Femur (tissue), 1 donor: ENCODE measurements around the gene GKN1.
"Not testable (repeated sequence)": the region's sequence is repeated elsewhere in the genome, so short reads cannot be mapped to it uniquely, and the experiment has no call there.

ENCODE experiments used
- DNase-seq: peaks from one replicate; pipeline ENCODE4 v3.0.0-alpha.2; 2017

GKN1 gene, protein sequence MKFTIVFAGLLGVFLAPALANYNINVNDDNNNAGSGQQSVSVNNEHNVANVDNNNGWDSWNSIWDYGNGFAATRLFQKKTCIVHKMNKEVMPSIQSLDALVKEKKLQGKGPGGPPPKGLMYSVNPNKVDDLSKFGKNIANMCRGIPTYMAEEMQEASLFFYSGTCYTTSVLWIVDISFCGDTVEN

DNA sequence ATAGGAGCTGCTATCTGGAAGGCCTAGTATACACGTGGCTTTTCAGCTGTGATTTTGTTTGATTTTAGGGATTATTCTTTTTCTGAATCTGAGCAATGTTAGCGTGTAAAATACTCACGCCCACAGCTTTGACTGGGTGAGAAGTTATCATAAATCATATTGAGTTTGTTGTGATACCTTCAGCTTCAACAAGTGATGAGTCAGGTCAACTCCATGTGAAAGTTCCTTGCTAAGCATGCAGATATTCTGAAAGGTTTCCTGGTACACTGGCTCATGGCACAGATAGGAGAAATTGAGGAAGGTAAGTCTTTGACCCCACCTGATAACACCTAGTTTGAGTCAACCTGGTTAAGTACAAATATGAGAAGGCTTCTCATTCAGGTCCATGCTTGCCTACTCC is at the start of gene GKN1:
Gene GKN1 (plus strand): TSS at position 386 of the 400 bp plus-strand sequence. CDS start 42 bp downstream, outside the sequence.
- no peak for DNase-seq

DNA sequence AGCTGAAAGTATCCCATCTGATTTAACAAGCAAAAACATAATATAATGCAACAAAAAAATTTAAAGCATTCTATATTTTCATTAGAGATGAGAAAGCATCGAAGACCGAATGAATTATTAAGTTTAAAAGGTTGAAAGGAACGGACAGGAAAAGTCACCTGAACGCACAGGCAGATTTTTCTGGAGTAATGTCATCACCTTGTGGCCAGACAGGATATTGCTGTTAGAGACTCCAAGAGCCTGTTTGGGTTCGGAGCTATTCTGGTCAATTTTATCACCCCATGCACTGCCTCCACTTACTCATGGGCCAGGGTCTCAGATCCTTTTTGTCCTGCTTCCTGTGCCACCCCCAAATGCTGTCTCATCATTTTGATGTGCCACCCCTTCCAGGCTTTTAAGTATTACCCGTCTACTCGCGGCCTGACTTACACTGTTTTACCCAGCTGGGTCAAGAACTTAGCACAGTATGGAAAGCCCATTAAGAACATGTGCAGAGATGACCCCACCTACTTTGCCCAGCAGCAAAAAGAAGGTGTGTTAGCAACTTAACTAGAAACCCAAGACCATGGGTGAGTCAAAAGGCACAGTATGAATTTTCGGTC is 49.0 kb upstream of the GKN1 start:
- DNase-seq, result no peak

DNA sequence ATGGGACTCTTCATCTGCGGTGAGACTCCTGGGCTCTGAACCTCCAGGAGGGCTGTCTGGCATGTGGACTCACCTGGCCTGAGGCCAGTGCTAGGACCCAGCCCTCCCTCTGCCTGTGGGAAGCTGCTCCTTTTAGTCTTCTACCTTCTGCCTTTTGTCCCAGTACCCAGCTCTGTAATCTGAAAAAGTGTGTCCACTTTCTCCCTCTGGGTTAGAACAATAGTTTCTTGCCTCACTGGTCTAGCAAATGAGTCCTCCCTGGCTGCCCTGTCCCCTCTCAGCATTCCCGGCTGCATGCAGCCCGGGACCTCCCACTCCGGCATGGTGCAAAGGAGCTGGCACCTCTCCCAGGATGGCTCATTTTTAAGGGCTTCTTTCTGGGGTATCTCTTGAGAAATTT is 47.6 kb upstream of the GKN1 start:
- no peak for DNase-seq

DNA sequence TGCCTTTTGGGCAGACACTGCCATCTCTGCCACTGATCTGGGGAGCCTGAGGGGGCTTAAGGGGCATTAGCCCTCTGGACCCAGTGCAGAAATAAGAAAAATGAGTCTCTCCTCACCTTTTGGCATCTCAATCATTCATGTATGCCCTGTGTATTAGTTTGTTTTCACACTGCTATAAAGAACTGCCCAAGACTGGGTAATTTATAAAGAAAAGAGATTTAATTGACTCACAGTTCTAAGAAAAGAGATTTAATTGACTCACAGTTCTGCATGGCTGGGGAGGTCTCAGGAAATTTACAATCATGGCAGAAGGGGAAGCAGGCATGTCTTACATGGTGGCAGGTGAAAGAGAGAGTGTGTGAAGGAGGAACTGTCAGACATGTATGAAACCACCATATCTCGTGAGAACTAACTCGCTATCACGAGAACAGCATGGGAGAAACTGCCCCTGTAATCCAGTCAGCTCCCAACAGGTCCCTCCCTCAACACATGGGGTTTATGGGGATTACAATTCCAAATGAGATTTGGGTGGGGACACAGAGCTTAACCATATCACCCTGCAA is 43.2 kb upstream of the GKN1 start:
- DNase-seq, result no peak

DNA sequence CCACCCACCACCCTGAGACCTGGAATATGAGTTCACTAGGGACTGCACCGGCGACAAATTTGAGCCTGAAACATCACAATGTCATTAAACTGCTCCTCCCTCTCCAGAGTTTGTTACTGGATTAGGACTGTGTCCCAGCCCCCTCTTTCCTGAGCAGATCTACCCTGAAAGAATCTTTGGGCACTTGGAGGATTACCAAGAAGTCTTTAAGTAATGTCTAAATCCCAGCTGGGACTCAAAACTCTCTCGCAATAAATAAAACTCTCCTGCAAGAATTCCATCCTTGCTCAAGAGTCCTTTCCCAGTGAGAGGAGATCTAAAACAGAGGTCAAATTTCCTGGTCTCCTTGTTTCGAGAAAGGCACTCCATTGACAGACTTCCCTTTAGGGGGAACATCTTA is 42.6 kb upstream of the GKN1 start:
- no peak for DNase-seq

DNA sequence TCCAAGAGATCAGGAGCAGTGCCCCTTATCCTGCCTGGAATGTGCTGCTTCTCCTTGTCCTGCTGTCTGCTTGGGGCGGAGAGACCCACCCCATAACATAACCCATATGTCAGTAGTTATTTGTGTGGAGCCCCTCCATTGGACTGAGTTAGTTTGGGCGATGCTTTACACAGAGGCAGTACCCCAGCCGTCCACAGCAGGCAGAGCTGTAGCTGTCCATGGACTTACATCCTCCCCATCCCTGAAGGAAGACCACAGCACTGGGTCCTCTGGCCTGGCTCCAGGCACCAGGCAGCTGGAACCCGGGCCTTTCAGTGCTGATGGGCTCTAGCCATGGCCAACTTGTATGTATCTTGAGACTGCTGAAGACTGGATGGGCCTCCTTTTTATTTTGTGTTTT is 42.0 kb upstream of the GKN1 start:
- no peak for DNase-seq

DNA sequence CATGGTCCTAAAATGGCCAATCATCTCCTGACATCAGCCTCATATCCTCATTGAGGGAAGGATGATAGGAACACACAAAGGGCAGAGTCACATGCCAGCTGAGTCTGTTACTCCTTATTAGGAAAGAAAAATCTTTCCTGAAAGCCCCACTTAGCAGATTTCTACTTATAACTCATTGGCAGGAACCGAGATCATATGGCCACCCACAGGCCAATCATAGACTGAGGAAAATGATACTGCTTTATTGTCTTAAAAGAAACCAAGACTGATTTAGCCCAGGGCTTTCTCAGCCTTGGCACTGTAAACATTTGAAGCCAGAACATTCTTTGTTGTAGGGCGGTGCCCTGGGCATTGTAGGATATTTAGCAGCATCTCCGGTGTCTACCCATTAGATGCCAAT is 40.4 kb upstream of the GKN1 start:
- DNase-seq, result no peak

DNA sequence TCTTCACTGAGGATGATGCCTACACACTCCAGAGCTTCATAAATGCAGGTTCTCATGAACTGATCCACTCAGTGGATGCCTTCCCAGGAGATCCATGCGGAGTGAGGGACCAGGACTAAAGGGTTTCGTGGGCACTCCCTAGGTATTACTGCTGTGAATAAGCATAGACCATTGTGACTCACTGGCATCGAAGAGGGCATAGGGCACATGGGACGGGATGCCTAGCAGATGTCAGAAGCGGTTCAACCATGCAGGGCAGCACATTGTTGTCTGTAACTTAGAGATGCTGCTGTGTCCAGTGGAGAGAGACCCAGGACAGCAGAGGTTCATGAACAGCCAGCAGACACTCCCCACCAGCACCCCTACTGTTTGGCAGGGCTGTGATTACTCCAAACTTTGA is 39.0 kb upstream of the GKN1 start:
- no peak for DNase-seq

DNA sequence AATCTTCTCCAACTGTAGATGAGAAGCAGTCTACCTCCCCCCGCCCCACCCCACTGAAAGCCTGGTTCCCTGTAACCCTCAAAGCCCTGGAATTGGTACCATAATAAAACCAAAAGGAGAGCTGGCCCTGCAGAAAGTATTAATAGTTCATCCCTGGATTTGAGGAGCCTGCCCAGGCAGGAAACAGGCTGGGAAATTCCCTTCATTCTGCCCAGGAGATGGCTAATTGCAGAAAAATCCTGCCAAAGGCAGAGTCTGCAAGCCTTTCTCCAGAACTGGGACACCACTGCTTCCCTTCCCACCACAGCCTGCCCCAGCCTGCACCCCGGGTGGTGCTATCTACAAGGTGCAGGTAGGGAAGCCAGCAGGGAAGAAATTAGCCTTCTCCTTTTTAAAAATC is 38.0 kb upstream of the GKN1 start:
- DNase-seq, result no peak

DNA sequence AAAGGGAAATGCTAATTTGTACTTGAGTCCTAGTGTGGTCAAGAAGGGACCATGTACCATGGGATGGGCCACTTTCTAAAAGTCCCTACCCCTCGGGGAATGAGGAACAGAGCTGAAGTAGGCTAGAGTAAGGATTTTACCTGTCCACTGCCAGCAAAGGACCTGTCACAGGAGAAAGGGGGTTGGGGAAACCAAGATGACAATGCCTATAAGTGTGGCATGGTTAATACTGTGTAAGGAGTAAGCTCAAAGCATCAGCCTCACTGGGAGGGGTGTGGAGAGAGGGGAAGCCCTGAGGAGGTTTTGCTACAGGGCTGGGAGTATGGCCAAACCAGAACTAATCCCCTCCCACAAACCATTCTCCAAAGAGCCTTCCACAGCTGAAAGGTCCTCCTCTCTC is 37.5 kb upstream of the GKN1 start:
- no peak for DNase-seq

DNA sequence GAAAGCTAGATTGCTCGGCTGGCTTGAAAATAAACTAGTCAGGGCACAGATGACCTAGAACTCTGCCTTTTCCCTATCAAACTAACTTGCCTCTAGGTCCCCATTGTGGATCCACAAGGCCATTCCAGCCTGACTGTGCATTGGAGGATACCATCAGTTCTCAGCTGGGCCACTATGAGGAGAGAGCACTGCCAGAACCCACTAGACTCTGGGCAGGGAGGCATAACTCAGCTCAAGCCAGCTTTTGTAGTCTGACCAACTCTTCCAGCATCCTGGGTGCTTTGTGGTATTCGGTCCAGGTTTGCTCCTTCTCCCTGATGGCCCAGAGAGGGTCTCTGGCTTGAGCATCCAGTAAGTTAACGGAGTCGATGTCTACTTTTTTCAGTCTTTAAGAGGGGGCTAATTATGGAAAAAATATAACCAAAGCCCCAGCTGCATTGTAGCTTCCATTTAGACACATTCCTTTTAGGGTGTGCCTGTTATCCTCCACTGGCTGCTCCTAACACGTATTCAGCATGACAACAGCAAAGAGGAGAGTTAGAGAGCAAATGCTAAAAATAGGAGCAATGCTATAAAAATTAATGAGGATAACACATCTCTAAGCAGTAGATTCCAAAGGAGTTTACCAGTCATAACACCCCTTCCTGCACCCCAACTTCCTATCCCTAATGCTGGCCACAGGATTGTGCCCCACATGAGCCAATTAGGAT is 36.9 kb upstream of the GKN1 start:
- no peak for DNase-seq

DNA sequence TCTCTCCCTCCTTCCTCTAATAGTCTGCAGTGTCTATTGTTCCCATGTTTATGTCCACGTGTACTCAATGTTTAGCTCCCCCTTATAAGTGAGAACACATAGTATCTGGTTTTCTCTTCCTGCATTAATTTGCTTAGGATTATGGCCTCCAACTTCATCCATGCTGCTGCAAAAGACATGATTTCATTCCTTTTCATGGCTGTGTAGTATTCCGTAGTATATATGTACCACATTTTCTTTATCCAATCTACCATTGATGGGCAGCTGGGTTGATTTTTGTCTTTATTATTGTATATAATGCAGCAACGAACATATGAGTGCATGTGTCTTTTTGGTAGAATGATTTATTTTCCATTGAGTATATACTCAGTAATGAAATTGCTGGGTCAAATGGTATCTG is 35.5 kb upstream of the GKN1 start:
- DNase-seq, result no peak

DNA sequence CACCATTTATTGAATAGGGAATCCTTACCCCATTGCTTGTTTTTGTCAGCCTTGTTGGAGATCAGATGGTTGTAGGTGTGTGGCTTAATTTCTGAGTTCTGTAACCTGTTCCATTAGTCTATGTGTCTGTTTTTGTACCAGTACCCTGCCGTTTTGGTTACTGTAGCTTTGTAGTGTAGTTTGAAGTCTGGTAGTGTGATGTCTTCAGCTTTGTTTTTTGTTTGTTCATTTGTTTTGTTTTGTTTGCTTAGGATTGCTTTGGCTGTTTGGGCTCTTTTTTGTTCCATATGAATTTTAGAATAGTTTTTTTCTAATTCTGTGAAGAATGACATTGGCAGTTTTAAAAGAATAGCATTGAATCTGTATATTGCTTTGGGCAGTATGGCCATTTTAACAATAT is 34.5 kb upstream of the GKN1 start:
- no peak for DNase-seq

DNA sequence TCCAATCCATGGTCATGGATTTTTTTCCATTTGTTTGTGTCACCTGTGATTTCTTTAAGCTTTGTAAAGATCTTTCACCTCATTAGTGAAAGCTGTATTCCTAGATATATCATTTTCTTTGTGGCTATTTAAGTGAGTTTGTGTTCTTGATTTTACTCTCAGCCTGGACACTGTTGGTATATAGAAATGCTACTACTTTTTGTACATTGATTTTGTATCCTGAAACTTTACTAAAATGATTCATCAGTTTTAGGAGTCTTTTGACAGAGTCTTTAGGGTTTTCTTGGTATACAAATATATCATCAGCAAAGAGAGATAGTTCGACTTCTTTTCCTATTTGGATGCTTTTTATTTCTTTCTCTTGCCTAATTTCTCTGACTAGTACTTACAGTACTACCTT is 34.1 kb upstream of the GKN1 start:
- no peak for DNase-seq

DNA sequence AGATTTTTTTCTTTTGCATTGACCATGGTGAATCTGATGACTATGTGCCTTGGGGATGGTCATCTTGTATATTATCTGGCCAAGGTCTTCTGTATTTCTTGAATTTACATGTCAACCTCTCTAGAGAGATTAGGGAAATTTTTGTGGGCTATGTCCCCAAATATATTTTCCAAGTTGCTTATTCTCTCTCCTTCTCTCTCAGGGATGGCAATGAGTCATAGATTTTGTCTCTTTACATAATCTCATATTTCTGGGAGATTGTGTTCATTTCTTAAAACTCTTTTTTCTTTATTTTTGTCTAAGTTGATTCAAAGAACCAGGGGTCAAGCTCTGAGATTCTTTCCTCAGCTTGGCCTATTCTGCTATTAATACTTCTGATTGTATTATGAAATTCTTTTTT is 31.6 kb upstream of the GKN1 start:
- no peak for DNase-seq

DNA sequence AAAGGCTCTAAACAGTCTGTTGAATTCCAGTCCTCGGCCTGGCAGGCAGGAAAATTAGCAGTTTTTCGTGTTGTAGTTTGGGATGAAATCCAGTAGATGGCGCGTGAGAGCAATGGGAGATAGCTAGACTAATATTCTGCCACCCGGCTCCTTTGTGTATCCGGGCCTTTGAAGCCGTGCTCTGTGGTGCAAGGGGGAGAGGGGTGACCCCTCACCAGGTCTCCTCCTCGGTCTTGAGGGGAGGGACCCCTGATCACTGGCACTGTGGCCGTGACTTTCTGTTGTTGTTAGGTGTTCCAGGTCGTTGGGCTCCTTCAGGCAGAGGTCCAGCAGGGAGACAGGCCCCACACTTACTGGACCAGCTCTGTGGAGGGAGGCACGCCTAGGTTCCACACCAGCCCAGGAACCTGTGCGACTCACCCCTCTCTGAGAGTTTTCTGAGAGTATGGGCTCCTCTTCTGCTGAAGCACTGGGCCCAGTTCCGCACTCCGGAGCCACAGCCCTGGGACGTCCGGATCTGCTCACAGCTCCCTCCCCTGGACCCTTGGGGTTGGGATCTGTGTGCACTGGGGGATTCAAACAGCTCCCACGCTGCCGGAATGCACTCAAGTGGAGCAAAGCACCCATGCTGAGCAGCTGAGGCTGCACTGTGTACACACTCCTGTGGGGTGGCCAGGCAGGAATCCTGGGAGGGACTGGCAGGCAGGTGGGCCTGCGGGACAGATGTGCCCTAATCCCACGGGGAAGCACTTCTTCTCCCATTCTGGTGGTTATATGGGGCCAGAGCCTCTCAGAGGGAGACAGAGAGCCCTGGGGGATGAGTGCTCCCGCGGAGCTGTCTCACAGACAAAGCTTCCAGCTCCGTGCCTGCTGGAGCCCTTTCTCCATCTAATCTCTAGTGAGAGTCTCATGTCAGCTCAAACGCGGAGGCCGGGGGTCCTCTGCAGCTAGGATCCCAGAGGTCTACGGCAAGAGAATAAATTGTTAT is 30.6 kb upstream of the GKN1 start:
- peak; percentile 76 for DNase-seq

DNA sequence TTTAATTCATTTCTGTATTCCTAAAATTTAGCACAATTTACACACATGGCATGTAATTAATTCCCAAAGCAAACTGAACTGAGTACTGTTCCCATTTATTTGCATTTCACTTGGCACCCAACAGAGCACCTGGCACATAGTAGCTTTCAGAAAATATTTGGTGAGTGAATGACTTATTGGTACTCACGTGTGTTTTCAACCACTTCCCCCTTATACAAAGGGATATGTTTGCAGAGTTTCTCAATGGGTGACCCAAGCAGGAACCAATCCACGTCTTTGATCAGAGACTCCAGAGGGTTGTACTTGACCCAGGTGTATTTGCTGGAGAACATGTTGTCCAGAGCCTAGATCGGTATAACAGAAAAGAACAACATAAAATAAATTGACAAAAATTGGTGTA is 28.3 kb upstream of the GKN1 start:
- no peak for DNase-seq

DNA sequence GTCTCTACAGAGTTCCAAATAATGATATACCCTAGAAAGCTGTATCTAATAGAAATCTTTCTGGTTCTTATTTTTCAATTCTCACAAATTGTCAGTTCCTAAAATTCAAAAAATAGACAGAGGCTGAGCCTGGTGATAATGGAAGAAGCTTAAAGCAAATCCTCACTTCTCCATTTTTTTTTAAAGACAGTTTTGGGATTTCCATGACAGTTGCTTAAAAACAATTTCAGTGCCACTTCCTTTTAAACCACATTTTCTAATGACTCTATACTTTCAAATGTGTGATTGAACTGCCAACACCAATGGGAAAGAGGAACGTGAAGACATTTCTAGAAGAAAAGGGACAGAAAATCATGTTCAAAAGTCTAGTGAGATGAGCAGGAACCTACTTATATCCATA is 25.7 kb upstream of the GKN1 start:
- DNase-seq, result no peak

DNA sequence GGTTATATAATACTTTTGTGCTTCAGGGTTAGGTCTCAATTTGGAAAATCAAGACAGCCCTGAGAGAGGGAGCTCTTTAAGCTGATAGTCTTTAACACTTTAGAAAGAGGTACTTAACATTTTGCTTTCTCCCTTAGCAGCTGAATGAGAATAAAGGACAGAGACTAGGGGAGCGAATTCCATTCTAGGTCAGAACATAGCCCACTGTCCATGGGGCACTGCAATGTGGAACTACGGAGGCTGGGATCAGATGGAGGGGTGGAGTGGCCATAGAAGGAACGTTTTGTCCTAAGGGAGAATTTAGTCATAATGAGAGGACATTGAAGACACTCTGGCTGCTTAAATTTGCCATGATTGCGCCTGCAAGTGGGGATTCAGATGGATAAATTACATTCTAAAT is 22.5 kb upstream of the GKN1 start:
- no peak for DNase-seq

DNA sequence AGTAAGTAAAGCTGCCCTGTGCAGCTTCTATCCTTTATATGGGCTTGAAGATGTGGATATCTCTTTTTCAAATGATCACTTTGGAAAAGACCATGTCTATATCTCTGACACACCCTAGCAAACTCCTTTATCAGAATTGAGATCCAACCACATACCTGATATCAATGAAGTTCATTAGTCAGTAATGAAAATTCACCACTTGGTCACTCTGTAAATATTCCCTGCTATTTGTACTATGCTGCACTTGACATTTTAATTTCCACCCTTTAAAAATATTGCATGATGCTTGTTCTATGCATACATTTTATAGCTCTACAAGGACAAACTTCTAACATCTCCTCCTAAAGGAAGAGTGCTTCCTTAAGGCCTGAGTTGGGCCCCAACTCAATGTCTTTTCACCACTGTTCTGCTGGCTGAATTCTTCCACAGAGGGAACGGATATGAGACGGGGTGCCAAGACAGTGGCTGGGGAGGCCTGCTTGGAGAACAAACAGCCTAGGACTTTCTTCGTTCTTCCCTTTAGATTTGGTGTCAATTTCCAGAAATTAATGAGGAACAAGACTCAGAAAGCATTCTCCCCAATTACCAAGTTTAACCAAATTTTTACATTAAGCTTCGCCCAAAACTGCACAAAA is 21.4 kb upstream of the GKN1 start, which contains the start of gene GKN2:
Gene GKN2 (minus strand): TSS at position 7 of the 635 bp plus-strand sequence. CDS start 32 bp downstream, outside the sequence.
- no peak for DNase-seq

DNA sequence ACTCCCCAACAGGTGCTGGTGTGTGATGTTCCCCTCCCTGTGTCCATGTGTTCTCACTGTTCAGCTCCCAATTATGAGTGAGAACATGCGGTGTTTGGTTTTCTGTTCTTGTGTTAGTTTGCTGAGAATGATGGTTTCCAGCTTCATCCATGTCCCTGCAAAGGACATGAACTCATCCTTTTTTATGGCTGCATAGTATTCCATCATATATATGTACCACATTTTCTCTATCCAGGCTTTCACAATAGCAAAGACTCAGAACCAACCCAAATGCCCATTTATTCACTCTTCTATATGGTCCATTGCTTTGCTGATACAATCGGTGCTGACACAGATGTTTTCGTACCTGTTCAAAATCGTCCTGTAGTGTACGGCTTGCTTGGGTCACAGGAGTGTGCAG is 19.0 kb upstream of the GKN1 start:
- not testable (repeated sequence) for DNase-seq

DNA sequence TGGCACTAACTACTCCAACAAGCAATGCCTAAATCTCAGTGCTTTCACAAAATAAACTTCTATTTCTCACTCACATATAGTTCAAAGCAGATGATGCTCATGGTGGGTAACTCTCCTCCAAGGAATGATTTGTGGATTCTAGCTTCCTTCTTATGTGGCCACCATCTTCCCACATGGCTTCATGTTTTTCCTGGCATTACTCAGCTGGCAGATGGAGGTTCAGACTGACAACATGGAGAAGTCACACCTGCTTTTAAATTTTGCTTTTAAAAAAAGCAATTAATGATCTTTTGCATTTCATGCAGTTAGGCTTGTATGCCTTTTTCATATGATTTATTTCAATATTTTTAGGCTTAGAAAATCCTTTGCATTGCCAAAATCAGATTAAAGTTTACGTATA is 15.4 kb upstream of the GKN1 start:
- DNase-seq, result no peak
